HG03095 (cell line): ENCODE results near the gene FAM20B.
"Not testable (repeated sequence)": the region's sequence is repeated elsewhere in the genome, so short reads cannot be mapped to it uniquely, and the experiment has no call there.

Experiments used
- ATAC-seq: cut with Tn5 transposase; IDR thresholded peaks from one replicate; pipeline ENCODE4 v1.9.1; 2021; ENCODE audit warnings: moderate library complexity; ENCODE audit not compliant: unreplicated experiment

Gene FAM20B, protein sequence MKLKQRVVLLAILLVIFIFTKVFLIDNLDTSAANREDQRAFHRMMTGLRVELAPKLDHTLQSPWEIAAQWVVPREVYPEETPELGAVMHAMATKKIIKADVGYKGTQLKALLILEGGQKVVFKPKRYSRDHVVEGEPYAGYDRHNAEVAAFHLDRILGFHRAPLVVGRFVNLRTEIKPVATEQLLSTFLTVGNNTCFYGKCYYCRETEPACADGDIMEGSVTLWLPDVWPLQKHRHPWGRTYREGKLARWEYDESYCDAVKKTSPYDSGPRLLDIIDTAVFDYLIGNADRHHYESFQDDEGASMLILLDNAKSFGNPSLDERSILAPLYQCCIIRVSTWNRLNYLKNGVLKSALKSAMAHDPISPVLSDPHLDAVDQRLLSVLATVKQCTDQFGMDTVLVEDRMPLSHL

DNA sequence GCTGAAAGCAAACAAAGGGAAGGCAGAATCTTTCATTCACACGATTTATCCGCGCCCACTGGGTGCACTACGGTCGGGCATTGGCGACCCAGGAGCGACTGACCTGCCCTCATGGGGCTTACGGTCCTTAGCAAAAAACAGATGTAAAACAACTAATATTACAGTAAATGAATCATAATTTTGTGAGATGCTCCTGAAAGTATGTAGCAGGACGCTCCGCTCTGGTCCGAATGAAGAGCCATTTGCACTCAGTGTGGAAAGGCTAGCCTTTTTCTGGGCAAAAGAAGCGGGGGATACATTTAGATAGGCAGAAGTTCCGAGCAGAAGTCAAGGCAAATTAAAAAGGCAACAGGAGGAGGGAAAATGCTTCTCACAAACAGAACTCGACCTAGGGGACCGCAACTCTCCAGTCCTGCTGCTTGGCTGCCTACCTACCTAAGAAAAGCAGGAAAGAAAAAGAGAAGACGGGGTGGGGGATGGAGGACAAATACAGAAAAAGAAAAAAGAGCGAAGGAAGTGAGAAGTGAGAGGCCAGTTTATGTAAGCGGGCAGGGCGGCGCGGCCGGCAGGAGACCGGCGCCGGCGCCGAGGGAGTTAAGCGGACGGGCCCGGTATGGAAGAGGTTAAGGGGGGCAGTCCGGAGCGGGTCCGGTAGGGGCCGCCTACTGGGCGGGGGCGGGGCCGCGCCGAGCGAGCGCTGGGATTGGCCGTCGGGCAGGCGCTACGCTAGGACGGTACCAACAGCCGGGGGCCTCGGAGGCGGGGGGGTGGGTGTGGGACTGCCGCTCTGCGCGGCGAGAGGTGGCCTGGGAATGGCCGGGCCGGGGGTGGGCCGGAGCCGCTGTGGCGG, at the start of gene FAM20B:
TSS of gene FAM20B (plus strand) at position 770 of the 850 bp plus-strand sequence. CDS start 17,954 bp downstream, outside the sequence.
- peak; percentile 76 for ATAC-seq

DNA sequence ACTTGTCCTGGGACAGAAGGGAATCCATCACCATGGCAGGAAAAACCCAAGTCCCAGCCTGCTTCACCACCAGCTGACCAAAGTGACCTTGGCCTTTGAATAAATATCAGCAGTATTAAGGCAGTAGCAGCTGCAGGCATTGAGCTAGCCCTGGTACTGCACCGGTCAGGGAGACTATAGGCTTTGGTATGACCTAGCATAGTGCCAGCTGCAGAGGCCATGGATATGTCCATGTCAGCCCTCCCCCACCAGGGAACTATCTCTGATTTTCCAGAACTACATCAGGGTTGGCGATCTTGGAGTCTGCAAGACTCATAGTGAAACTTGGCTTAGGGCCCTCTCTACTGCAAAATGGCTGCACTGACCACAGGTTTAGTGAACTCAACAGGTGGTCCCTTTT, 49.2 kb upstream of the FAM20B start:
- no peak for ATAC-seq

DNA sequence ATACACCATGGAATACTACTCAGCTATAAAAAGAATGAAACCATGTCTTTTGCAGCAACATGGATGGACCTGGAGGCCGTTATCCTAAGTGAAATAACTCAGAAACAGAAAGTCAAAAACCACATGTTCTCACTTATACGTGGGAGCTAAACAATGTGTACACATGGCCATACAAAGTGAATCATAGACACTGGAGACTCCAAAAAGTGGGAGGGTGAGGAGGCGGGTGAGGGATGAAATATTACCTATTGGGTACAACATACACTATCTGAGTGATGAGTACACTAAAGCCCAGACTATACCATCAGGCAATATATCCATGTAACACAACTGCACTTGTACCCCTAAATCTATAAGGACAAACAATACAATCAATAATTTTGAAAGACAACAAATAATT, 39.5 kb upstream of the FAM20B start:
- no peak for ATAC-seq

DNA sequence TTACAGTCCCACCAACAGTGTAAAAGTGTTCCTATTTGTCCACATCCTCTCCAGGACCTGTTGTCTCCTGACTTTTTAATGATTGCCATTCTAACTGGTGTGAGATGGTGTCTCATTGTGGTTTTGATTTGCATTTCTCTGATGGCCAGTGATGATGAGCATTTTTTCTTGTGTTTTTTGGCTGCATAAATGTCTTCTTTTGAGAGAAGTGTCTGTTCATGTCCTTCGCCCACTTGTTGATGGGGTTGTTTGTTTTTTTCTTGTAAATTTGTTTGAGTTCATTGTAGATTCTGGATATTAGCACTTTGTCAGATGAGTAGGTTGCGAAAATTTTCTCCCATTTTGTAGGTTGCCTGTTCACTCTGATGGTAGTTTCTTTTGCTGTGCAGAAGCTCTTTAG, 37.5 kb upstream of the FAM20B start:
- not testable (repeated sequence) for ATAC-seq

DNA sequence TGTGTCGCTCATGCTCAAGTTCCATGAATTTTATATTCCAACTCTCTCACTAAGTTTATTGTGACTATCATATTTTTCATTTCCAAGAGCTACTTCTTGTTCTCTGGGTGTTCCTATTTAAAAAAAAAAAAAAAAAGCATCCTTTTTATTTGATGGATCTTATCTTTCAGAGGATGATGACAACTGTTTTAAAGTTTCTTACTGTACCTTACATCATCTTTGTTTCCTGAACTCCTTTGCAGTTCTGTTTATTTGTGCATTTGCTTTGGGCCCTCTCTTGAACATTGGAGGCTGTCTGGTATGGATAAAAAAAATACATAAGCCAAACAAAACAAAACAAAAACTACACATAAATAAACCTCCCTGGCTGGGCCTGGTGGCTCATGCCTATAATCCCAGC, 32.1 kb upstream of the FAM20B start:
- no peak for ATAC-seq

DNA sequence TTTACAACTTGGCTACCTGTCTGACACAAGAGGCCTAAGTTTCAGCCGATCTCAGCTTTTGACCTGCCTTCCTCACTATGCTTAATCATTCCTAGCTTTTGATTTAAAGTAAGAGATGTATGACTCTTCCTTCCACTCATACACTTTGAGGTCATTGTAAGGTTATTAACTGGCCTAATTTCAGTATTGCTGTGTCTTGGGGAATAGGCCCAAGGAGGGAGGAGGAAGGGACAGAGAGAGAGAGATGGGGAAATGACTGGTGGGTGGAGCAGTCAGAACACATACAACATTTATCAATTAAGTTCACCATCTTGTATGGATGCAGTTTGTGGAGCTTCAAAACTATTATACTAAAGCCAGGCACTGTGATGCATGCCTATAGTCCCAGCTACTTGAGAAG, 28.3 kb upstream of the FAM20B start:
- no peak for ATAC-seq

DNA sequence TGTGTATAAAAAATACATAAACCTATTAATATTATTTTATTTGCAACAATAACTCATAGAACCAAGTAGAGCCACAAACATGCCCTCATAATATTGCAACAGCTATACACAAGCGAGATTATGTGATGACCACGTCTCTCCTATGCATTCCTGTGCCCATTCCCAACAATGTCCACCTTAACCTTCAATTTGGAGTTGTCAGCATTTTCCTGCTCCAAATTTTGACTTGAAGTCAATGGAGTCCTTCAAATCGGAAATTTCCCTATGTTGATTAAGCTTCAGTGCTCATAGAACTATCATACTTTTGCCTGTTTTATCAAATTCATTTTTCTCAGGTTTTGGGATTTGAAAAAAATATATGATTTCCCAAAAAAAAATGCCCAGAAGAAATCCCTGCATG, 27.4 kb upstream of the FAM20B start:
- ATAC-seq, result no peak

DNA sequence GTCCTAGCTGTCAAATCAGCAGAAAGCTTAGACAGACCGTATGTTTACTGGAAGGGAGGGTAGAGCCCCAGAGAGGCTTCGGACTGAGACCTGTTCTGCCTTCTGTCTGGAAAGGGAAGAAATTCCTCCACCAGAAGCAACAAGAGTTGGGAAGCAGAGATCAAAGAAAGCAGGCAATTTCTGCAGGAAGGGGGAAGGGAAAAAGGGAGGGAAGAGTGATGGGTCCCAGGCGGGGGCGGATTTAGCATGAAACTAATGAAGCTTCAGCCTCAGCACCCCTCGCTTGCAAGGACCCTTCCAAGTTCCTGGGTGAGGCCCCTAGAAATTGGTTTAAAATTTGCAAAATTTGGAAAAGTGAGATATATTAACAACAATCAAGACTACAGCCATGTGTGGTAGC, 26.6 kb upstream of the FAM20B start:
- no peak for ATAC-seq

DNA sequence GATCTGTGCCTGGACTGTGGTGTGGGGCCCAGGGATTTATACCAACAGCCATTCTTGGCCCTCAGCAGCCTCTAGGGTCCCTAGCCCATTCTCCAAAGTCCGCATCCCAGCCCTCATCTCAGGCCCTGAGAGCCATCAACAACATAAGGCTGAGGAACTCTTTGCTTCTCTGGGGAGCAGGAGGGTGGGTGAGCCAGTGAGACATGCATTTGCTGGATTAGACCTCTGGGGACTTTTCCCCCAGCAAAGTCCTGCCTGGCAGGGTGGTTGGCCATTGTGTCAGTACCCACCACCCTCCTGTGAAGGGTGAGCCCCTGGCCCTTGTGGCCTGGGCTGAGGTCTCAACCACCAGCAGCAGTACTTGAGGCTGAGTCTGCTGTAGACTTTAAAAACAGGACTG, 24.2 kb upstream of the FAM20B start:
- no peak for ATAC-seq

DNA sequence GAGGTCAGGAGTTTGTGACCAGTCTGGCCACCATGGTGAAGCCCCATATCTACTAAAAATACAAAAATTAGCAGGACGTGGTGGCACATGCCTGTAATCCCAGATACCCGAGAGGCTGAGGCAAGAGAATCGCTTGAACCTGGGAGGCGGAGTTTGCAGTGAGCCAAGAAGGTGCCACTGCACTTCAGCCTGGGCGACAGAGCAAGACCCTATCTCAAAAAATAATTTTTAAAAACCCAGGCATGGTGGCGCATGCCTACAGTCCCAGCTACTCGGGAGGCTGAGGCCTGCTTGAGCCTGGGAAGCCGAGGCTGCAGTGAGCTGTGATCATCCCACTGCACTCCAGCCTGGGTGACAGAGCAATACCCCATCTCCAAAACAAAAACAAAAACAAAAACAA, 23.6 kb upstream of the FAM20B start:
- not testable (repeated sequence) for ATAC-seq

DNA sequence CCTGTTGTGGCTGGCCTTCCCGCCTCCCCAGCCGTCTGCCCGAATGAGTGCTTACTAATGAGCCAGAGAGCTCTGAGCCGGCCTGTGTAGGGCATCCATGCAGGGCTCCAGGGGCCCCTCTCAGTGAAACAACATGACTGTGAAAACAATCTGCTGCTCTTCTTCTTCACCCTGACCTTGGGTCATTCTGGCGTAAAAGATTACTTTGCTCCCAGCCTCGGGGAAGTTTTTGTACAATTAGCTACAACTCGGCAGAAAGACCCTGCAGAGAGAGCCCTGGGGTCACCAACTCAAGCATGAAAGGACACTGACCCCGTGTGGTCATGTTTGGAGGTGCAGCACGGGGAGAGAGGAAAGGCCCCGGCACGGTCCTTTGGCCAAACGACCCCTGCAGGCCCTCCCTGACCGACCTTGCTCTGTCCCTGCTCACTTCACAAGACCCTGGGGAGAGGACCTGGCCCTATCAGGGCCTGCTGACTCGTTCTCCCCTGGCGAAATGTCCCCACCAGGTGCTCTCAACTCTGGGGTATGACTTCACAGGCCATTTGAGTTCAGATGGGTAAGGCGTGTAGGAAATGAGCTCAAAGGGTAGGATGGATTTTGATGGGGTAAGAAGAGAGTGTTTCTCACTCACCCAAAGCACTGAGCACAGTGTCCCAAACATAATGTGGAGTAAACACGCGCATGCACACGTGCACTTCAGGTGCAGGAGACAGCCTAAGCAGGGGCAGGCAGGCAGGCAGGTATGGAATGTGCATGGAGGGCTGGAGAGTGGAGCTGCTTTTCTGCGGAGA, 22.9 kb upstream of the FAM20B start:
- peak; percentile 75 for ATAC-seq

DNA sequence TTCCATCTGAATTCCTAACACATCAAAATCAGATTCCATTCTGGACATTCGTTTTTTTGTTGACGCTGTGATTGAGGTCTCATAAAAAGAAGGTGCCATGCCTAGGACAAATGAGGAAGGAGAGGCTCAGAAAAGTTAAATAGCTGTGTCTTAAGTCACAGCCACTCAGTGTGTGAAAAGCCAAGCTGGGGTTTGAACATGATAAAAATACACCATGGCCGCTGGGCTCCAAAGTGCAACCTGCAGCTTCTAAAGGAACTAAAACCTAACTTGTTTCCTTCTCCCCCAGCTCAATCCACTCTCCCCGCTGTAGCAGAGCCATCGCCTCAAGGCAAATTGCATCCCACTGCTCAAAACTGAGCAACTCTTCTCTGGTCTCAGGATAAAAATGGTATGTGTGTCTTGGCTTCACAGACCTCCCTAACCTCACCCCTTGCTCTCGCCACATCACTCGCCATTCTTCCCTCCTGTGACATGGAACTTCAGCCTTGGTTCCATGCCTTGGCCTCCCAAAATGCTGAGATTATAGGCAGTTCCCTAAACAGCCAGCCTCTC, 22.1 kb upstream of the FAM20B start:
- ATAC-seq, result no peak

DNA sequence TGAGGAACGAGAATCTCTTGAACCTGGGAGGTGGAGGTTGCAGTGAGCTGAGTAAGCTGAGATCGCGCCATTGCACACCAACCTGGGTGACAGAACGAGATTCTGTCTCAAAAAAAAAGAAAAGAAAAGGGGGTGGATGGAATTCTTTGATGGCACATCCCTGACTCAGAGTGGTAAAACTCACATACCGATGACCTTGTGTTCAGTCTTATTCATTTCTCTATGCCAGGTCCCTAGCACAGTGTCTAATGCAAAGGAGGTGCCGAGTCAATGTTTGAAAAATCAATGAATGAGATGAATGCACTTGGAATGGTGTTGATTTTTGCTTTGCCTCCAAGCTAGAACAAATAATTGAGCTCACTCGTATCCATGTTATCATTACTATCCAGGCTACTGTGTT, 18.5 kb upstream of the FAM20B start:
- no peak for ATAC-seq

DNA sequence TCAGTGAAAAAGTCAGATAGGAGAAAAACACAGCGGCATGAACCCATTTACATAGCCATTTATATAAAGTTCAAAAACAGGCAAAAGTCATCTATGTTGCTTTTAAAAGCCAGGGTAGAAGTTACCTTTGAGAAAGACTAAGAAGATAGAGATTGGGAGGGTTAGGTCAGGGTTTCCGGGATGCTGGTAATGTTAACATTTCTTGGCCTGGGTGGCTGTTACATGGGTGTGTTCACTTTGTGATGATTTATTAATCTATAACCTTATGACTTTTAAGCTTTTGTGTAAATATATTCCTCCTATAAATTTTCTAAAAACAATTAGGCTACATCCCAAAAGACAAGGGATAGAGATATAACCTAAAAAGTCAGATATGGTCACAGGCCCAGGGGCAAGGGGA, 15.0 kb upstream of the FAM20B start:
- no peak for ATAC-seq

DNA sequence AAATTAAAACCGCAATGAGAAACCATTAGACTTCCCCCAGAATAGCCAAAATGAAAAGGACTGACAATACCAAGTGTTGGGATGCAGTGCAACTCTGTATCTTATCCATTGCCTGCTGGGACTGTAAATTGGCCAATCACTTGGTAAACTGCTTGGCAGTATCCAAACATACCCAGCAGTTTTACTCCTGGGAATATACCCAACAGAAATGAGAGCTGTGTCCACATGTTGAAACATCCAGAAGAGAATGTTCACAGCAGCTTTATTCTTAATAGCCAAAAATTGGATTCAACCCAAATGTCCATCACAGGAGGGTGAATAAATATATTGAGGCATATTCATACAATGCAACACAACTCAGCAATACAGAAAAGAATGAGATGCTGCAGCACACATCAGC, 13.7 kb upstream of the FAM20B start:
- no peak for ATAC-seq

DNA sequence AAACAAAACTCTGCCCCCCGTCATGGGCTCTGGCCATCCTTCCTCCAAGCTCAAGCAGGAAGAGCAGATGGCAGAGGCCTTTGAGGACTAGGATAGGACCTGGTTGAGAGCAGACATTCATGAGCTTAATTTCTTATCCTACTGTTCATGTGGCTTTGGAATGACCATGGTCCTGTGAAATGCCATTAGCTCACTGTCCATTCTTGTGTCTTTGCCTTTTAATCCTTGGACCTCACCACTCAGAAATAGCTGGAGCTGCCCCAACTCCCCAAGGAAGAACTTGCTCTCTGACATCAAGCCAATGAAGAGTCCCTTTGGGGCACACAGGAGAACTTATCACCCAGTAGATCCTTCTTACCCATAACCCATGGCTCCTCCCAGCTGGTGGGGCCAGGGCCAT, 11.6 kb upstream of the FAM20B start:
- ATAC-seq, result no peak

DNA sequence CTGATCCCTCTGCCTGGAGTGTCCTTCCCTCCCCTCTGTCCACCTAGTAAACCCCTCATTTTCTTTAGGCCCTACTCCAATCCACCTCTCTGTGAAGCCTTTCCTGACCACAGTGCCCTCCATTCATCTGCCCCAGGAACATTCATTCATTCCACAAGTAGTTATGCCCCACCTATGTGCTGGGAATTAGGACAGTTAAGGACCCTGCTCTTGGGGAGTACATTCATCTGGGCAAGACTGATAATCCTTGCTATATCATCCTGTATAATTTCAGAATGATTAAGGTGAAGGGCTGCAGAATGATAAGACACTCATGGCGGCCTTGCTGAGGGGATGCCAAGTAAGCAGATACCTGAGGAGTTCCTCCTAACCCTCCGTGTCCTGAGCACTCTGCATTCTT, 10.3 kb upstream of the FAM20B start:
- ATAC-seq, result no peak

DNA sequence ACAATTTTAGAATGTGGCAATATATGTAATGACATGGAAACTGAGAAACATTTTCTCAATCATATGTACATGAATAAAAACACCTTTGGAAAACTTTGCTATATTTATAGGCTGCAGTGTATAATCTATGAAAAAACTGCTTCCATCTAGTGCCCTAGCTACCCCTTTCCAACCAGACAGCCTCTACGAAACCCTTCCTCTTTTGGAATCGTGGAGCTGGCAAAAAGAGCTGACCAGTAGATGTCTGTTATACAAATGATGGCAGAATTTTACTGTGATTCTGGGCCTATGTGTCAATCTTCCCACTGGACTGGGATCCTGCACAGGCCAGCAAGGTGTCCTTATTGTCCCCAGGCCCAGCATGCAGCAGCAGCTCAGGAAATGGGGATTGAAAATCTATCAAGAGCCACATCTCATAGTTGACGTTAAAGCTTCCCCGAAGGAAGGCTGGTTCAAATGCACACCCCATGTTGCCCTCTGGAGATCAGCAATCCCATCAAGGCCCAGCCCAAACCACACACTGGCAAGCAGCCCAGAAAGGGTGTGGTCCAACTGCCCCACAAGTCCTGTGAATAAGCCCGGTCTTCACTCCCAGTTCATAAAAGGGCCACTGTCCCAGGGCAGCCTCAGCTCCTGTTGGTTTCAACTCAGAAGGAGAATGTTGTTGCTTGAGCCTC, 8.8 kb upstream of the FAM20B start:
- no peak for ATAC-seq

DNA sequence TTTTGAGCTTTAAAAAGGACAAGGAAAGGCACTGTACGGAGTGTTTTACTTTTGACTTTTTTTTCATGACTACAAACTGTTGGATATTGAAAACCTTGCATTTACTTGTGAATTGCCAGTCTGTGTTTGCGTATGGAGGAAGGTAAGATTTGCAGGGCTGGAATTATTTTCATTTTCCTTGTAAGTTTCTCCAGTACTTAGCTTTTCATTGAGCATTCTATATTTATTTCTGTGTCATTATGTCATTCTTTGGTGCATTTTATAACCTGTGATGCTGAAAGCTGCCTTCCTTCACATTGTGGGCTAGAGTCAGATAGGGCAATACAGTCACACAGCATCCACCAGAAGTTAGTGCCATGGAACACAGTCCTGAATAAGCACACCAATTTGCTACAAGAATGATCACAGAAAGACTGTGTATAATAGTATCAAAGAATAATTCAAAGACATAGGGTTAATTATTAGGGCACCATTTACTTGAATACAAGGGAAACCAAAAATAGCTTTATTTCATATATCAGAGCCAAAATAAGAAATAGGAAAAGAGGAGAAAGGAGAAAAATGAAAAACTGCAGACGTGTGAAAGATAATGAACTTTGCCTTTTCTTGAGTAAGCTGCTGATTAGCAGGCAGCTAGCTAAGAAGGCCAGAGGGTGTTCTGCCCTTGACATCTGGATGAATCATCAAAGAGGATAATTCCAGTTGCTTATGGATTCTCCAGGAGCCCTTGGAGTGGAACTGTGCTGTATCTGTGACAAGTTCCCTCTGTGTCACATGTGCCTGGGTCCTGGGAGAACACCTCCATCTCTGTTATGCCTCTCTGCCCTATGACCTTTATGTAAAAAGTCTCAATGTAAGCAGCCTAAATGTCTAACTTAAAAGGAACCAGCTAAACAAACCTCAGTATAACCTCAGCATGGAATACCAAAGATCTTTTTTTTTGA, 8.0 kb upstream of the FAM20B start:
- ATAC-seq, result no peak
